Right ventricle myocardium inferior (tissue), 1 donor: Measurements from ENCODE around the gene NIFK. TPM values are rescaled to one million over a fixed set of nuclear protein-coding genes. Genes with fewer than 3 reads are reported as not detected.
"Not testable (repeated sequence)": the region's sequence is repeated elsewhere in the genome, so short reads cannot be mapped to it uniquely, and the experiment has no call there.

Experiments used
- ATAC-seq: fragments of 200-7000 bp; cut with Tn5 transposase; one replicate; pipeline ENCODE4 v1.9.1; 2020; ENCODE audit warnings: mild to moderate bottlenecking, moderate library complexity
- DNase-seq: peaks from one replicate; pipeline ENCODE4 v3.0.0; 2021; ENCODE audit errors: missing footprints
- intact Hi-C: fragments of 100-400 bp; cut with DNase I; formaldehyde crosslinking; loops from one replicate; pipeline ENCODE4 v1.11.0; 2022
- total RNA-seq: library from RNA; stranded (reverse); fragmentation: NEBNext Ultra II Directional; extraction: Animal tissue kit (Norgen Biotek cat#: 25700); gene quantifications from one replicate; pipeline ENCODE4 v1.2.1, GENCODE V29; 2021
- donor health status: DM: no; HTN: yes; CAD: no; lungs with severe emphysema.

NIFK gene
- total RNA-seq, 1 donor from 2014 or later, result 18.3 TPM

GRCh38 chr2:121740973-121741372 is 4.3 kb upstream of the NIFK start:
- no peak for ATAC-seq
- intact Hi-C loops, result no loop called here

GRCh38 chr2:121736140-121736461 is 574 bp downstream of the NIFK start:
- intact Hi-C loops, result loop anchor here (1.0 to 5.0 kb wide), 2 partner anchors 19 to 204 kb away; partner anchors contain the start of genes RNU4ATAC and TSN
- DNase-seq, result no peak
- ATAC-seq, result no peak

More at GRCh38 chr2:121740973-121741372, 4.3 kb upstream of the NIFK start:
- DNase-seq, result no peak

GRCh38 chr2:121735518-121736074 is 1.1 kb downstream of the NIFK start:
- ATAC-seq (no peak), DNase-seq (no peak)
- intact Hi-C loops, result loop anchor here (1.0 to 5.0 kb wide), 2 partner anchors 20 to 203 kb away; partner anchors contain the start of genes RNU4ATAC and TSN

- ATAC-seq, intact Hi-C loops, DNase-seq: not testable (repeated sequence)
Observed at GRCh38 chr2:121734544-121734943, 2.1 kb downstream of the NIFK start.

DNA sequence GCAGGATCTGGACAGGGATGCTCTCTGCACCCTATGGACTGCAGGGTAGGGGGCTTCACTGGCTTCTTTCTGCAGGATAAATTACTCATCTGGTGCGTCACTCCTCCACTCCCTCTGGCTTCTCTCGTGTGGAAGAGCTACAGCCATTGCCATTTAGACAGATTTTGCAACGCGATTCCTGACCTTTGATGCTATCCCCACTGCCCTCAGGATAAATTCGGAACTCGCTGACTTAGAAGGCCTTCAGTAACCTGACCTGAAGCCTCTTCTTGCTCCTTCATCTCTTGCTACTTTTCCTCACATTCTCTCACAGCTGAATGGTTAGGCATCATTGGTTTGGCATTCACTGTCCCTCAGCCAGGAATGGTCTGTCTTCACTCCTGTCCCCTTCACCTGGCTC is 5.3 kb downstream of the NIFK start:
- DNase-seq (no peak), ATAC-seq (no peak)
- intact Hi-C loops, result no loop called here

DNA sequence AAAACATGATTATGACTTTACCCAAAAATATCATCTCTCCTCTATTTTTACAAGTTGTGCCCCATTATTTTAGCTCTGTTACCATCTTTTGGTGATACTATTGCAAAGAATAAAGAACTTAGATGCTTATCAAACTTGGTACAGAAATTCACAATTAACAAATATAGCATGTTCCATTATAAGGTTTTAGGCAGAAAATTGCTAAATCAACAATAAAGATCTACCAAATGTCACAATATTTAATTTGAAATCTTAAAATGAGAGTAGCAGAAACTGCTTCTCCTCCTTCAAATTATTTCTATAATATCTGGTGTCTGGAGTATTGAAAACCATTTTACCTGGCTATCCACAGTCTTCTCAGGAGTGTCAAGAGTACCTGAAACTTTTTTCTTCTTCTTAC is 8.7 kb downstream of the NIFK start:
- intact Hi-C loops, result loop anchor here (10.0 kb wide), 1 partner anchor 633 kb away; no protein-coding TSS in a partner anchor
- ATAC-seq, result no peak
- no peak for DNase-seq

- intact Hi-C loops, result loop anchor here (10.0 kb wide), 1 partner anchor 633 kb away; no protein-coding TSS in a partner anchor
Observed at GRCh38 chr2:121727332-121727731, 9.3 kb downstream of the NIFK start.

DNA sequence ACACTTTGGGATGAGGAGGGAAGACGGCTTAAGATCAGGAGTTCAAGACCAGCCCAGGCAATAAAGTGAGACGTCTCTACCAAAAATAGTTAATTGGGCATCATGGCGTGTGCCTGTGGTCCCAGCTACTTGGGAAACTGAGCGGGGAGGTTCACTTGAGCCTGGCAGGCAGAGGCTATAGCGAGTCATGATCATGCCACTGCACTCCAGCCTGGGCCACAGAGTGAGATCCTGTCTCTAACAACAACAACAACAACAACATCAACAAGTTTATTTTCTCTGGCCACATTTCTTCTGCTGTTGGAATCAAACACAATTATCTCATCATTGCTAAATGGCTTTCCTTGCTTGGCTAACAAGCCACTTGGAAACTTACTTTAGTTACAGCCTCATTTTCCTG is 13.4 kb downstream of the NIFK start:
- intact Hi-C loops, result loop anchor here (10.0 kb wide), 1 partner anchor 629 kb away; no protein-coding TSS in a partner anchor

More at GRCh38 chr2:121727332-121727731, 9.3 kb downstream of the NIFK start:
- DNase-seq (no peak), ATAC-seq (no peak)

GRCh38 chr2:121722479-121722878 is 14.2 kb downstream of the NIFK start:
- DNase-seq (no peak), ATAC-seq (peak; percentile 47)
- intact Hi-C loops, result loop anchor here (10.0 kb wide), 1 partner anchor 628 kb away; no protein-coding TSS in a partner anchor

More for the DNA sequence above, 13.4 kb downstream of the NIFK start:
- ATAC-seq, result no peak
- DNase-seq, result no peak

DNA sequence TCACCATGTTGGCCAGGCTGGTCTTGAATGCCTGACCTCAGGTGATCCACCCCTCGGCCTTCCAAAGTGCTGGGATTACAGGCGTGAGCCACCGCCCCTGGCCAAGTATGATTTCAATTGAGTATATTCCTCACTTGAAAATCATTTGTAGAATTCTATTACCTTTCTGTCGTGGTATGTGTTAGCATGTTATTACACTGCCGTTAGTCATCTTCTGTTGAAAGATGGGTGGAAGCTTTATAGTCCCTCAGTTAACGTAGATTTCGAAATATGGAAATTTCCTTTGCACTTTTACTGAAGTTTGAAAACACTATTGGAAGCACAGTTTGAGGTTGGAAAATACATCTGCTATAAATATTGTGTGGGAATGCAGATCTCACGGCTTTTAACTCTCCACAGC is 14.7 kb downstream of the NIFK start:
- ATAC-seq (no peak), DNase-seq (no peak)
- intact Hi-C loops, result loop anchor here (10.0 kb wide), 1 partner anchor 627 kb away; no protein-coding TSS in a partner anchor

DNA sequence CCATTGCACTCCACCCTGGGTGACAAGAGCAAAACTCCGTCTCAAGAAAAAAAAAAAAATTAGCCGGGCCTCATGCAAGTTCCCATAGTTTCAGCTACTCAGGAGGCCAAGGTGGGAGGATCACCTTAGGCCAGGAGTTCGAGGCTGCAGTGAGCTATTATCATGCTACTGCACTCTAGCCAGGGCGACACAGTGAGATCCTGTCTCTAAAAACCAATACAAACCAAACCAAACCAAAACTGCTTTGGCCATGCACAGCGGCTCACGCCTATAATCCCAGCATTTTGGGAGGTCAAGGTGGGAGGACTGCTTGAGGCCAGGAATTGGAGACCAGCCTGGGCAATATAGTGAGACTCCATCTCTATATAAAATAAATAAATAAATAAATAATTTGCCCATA is 19.1 kb downstream of the NIFK start:
- DNase-seq (no peak), ATAC-seq (no peak)
- intact Hi-C loops, result loop anchor here (2.0 to 5.0 kb wide), 3 partner anchors 65 to 187 kb away; partner anchors contain the start of gene RNU4ATAC

DNA sequence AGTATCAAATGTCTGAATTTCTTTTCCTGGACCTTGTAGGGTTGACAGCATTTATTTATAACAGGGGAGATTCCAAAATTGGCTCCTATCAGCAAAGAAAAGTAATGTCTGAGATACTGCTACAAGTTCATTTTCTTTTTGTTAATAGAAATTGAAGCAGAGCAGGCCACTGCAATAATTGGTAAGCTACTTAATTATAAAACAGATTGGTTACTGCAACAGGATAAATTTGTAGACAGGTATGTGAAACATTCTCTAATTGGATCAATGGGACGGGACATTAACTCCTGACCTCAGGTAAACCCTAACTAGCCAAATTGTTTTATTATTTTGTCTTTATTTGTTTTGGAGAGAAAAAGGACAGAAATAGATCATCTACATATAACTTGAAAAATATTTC is 20.5 kb downstream of the NIFK start:
- intact Hi-C loops, result loop anchor here (2.0 to 5.0 kb wide), 3 partner anchors 64 to 185 kb away; partner anchors contain the start of gene RNU4ATAC
- no peak for ATAC-seq
- DNase-seq, result no peak

DNA sequence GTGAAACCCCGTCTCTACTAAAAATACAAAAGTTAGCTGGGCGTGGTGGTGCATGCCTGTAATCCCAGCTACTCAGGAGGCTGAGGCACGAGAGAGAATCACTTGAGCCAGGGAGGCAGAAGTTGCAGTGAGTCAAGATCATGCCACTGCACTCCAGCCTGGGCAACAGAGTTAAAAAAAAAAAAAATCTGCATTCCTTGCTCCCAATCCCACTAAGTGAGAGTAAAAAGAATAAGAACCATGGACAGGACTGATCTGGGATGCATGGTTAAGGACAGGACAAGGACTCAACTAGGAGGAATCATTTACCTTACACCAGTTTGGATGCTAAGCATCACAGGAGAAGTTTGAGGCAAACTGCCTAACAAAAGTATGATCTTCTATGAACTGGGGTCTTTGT is 25.2 kb downstream of the NIFK start:
- intact Hi-C loops, ATAC-seq, DNase-seq: not testable (repeated sequence)

DNA sequence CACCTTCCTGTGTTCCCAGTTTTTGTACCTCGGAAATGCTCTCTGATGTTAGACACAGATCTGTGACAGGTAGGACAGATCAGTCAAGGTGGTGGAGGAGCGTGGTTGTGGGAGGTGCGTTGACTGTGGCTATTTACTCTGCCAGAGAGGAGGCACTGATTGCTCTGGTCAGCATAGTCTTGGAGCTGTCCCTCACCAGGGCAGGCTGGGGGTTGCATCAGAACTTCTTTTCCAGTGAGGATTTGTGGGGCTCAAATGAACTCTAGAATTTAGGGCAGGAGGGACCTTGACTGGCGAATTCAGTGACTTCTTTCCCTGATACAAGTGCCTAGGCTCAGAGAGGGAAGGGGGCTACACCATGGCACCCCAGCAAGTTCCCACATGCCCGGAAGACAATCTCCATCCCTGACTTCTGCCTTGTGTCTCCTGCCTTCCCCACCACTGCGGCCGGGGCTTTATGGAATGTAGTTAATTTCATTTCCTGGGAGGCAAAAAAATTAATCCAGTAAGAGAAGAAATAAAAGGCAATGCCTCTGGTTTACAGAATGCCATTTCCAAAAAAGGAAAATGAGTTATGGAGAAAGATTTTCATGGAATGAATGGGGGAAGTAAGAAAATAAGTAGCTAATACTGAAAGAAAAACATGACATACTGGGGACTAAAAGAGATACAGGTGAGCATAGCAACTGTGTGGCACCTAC is 26.1 kb downstream of the NIFK start:
- intact Hi-C loops, result no loop called here
- ATAC-seq (no peak), DNase-seq (no peak)

DNA sequence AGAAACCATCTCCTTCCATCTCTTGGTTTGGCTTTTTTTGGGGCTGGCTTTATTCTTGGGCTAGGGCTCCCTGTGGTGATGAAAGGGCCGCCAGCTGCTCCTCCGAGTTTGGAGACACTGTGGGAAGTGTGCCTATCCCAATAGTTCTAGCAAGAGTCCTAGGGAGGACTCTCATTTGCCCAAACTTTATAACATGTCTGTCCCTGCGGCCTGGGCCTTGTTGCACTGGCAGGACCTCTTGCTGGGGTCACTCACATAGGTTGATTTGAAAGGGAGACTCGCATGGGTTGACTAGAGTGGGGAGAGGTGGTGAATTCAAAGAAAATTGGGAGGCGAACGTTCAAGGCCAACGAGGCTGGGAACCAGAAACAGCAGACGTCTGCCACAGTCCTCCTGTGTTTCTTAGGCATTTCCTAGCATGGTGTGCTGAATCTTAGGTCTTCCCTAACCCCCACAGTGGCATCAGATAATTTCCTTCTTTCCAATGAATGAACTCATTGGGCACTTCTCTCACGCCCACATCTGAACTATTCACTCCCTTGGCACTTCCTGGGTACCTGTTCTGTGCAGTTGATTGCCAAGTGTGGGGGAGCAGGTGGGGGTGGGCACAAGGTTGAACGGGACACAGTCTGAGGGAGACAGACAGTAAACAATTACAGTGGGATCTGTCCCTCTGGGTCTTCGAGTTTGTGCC is 26.8 kb downstream of the NIFK start:
- no peak for DNase-seq
- intact Hi-C loops, result no loop called here
- no peak for ATAC-seq

- intact Hi-C loops, result no loop called here
- ATAC-seq, result no peak
- no peak for DNase-seq
Observed at GRCh38 chr2:121707920-121708361, 28.7 kb downstream of the NIFK start.

- no peak for DNase-seq
- no peak for ATAC-seq
- intact Hi-C loops, result no loop called here
Observed at GRCh38 chr2:121707344-121707919, 29.2 kb downstream of the NIFK start.

DNA sequence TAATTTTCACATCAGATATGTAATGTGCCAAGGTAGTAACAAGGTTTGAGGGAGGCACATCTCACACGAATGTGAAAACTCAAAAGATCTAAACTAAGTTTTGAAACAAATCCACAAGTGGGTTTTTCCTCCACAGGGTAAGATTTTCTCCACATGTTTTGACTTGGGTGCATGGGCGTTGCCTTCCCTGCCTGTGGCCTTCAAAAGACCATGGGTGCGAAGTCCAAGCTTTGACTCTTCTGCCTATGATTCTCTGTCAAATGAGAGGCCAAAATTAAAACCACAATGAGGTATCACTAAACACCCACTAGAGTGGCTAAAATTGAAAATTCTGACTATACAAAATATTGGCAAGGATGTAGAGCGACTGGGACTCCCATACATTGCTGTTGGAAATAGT is 30.7 kb downstream of the NIFK start:
- ATAC-seq (no peak), DNase-seq (no peak)
- intact Hi-C loops, result no loop called here

- intact Hi-C loops, result no loop called here
- ATAC-seq (no peak), DNase-seq (no peak)
Observed at GRCh38 chr2:121705390-121705789, 31.3 kb downstream of the NIFK start.
